SK-N-SH treated with all-trans-retinoic acid at 6 μM for 48 hours (cell line): ENCODE data around the gene TULP1.

Experiments
- ATAC-seq: fragments of 200-7000 bp; cut with Tn5 transposase; 3 replicates; pipeline ENCODE4 v1.9.1; 2020; ENCODE audit warnings: mild to moderate bottlenecking, moderate library complexity
- ARNTL ChIP-seq: fragments of 450-650 bp; formaldehyde crosslinking; IDR thresholded peaks from 2 replicates; pipeline ENCODE4 v1.5.0; 2020; ENCODE audit warnings: low read depth, mild to moderate bottlenecking, moderate library complexity, borderline replicate concordance
- BACH2 ChIP-seq: fragments of 250-450 bp; sonication (Bioruptor Pico); IDR thresholded peaks from 2 replicates; pipeline ENCODE4 v1.9.0; 2021; ENCODE audit warnings: mild to moderate bottlenecking, borderline replicate concordance
- CSRNP3 ChIP-seq: fragments of 250-450 bp; sonication (Bioruptor Pico); IDR thresholded peaks from 2 replicates; pipeline ENCODE4 v1.5.1; 2021; ENCODE audit warnings: mild to moderate bottlenecking, moderate library complexity
- GLIS3 ChIP-seq: fragments of 250-450 bp; sonication (Bioruptor Pico); IDR thresholded peaks from 2 replicates; pipeline ENCODE4 v1.5.0; 2020; ENCODE audit warnings: mild to moderate bottlenecking, moderate library complexity
- OSR1 ChIP-seq: fragments of 250-450 bp; sonication (Bioruptor Pico); IDR thresholded peaks from 2 replicates; pipeline ENCODE4 v1.8.0; 2022; ENCODE audit warnings: moderate library complexity, mild to moderate bottlenecking, inconsistent platforms
- PATZ1 ChIP-seq: fragments of 250-450 bp; sonication (Bioruptor Pico); IDR thresholded peaks from 2 replicates; pipeline ENCODE4 v1.8.0; 2020; ENCODE audit warnings: mild to moderate bottlenecking, moderate library complexity, borderline replicate concordance
- POU6F1 ChIP-seq: fragments of 250-450 bp; sonication (Bioruptor Pico); IDR thresholded peaks from 2 replicates; pipeline ENCODE4 v1.8.0; 2021; ENCODE audit warnings: low read depth, mild to moderate bottlenecking, moderate library complexity, borderline replicate concordance
- PPARA ChIP-seq: fragments of 250-450 bp; sonication (Bioruptor Pico); IDR thresholded peaks from 2 replicates; pipeline ENCODE4 v1.5.0; 2020; ENCODE audit warnings: mild to moderate bottlenecking, borderline replicate concordance
- SNAI2 ChIP-seq: fragments of 250-450 bp; sonication (Bioruptor Pico); IDR thresholded peaks from 2 replicates; pipeline ENCODE4 v1.5.0; 2020; ENCODE audit warnings: mild to moderate bottlenecking, moderate library complexity
- TCF4 ChIP-seq: fragments of 250-450 bp; sonication (Bioruptor Pico); IDR thresholded peaks from 2 replicates; pipeline ENCODE4 v1.8.0; 2021; ENCODE audit warnings: mild to moderate bottlenecking, moderate library complexity, borderline replicate concordance
- TOX ChIP-seq: fragments of 250-450 bp; sonication (Bioruptor Pico); IDR thresholded peaks from 2 replicates; pipeline ENCODE4 v1.8.0; 2021; ENCODE audit warnings: mild to moderate bottlenecking, moderate library complexity, borderline replicate concordance
- ZC3H10 ChIP-seq: fragments of 250-450 bp; sonication (Bioruptor Pico); IDR thresholded peaks from 2 replicates; pipeline ENCODE4 v1.5.1; 2021; ENCODE audit warnings: mild to moderate bottlenecking, moderate library complexity
- ZFP3 ChIP-seq: fragments of 250-450 bp; sonication (Bioruptor Pico); IDR thresholded peaks from 2 replicates; pipeline ENCODE4 v1.5.0; 2020; ENCODE audit warnings: mild to moderate bottlenecking, moderate library complexity
- ZNF565 ChIP-seq: fragments of 450-650 bp; formaldehyde crosslinking; conservative IDR thresholded peaks from 2 replicates; pipeline ENCODE4 v1.5.0; 2020; ENCODE audit warnings: low read depth, mild to moderate bottlenecking, moderate library complexity
- ZNF70 ChIP-seq: fragments of 450-650 bp; formaldehyde crosslinking; IDR thresholded peaks from 2 replicates; pipeline ENCODE4 v1.5.0; 2020; ENCODE audit warnings: mild to moderate bottlenecking, moderate library complexity
- ZNF8 ChIP-seq: fragments of 450-650 bp; formaldehyde crosslinking; IDR thresholded peaks from 2 replicates; pipeline ENCODE4 v1.5.0; 2020; ENCODE audit warnings: mild to moderate bottlenecking, moderate library complexity
- TF ChIP-seq, protein P1 (sequence below): fragments of 250-450 bp; sonication (Bioruptor Pico); IDR thresholded peaks from 2 replicates; pipeline ENCODE4 v1.5.1; 2020; ENCODE audit warnings: low read depth, mild to moderate bottlenecking, moderate library complexity
- TF ChIP-seq, protein P2 (sequence below): fragments of 250-450 bp; sonication (Bioruptor Pico); IDR thresholded peaks from 2 replicates; pipeline ENCODE4 v1.5.0; 2020; ENCODE audit warnings: mild to moderate bottlenecking, moderate library complexity

TULP1 gene

DNA sequence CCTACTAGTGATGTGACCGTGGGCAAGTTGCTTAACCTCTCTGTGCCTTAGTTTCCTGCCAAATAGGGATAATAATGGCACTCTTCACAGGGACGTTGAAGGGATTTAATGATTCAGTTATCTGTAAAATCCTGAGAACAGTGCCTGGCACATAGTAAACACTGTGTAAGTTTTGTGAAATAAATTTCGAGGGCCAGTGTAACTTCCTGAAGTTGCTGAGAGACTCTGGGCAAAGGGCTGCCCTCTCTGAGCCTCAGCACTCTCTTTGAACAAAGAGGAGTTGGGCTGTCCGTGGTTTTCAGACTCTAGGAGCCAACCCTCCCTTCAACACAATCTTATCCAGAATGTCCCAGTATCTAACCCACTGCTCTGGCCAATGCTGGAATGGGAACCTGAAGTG lies 13.3 kb downstream of the TULP1 start:
- no peak for TF ChIP-seq BACH2 (CRISPR knock-in tag)
- TF ChIP-seq, protein P1, sequence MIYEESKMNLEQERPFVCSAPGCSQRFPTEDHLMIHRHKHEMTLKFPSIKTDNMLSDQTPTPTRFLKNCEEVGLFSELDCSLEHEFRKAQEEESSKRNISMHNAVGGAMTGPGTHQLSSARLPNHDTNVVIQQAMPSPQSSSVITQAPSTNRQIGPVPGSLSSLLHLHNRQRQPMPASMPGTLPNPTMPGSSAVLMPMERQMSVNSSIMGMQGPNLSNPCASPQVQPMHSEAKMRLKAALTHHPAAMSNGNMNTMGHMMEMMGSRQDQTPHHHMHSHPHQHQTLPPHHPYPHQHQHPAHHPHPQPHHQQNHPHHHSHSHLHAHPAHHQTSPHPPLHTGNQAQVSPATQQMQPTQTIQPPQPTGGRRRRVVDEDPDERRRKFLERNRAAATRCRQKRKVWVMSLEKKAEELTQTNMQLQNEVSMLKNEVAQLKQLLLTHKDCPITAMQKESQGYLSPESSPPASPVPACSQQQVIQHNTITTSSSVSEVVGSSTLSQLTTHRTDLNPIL (CRISPR knock-in tag) = no peak
- TF ChIP-seq, all 23 proteins: peak for 0
- ATAC-seq = no peak

DNA sequence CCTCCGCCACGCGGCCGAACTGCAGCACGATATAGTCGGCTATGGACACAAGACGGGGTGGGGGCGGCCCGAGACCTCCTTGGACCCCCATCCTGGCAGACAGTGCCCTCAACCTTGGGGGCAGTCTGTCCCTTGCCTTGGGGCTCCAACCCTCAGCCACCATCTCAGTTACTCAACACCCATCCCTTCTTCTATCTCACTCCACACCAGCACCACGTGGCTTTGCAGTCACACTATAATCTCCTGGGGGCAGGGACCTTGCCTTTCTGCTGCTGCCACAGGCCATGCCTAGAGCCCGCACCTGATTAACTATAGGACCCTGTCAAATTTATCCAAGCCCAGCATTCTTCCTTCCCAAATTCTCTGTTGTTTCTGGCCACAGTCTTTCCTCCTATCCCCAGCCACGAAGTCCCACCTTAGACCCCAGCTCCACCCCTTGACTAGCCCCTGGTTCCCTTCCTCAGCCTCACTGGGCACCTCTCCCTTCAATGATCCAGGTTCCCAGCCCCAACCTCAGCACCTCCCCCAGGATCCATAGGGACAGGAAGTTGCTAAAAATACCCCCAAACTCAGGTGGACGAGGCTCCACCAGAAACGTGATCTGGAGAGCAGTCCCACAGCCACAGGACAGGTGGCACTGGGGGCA lies 14.2 kb downstream of the TULP1 start:
- no peak for ATAC-seq
- TF ChIP-seq POU6F1 (CRISPR knock-in tag) = no peak
- no peak for TF ChIP-seq ZNF565
- TF ChIP-seq TCF4 (CRISPR knock-in tag) = no peak
- TF ChIP-seq, protein P1 (CRISPR knock-in tag) = no peak
- TF ChIP-seq ZFP3 (CRISPR knock-in tag) = no peak
- no peak for TF ChIP-seq ARNTL
- no peak for TF ChIP-seq GLIS3 (CRISPR knock-in tag)
- TF ChIP-seq SNAI2 (CRISPR knock-in tag) = no peak
- no peak for TF ChIP-seq ZNF70 (CRISPR knock-in tag)
- no peak for TF ChIP-seq OSR1 (CRISPR knock-in tag)
- no peak for TF ChIP-seq BACH2 (CRISPR knock-in tag)
- TF ChIP-seq ZNF8 (CRISPR knock-in tag) = no peak
- TF ChIP-seq PPARA (CRISPR knock-in tag) = no peak
- no peak for TF ChIP-seq ZC3H10
- TF ChIP-seq PATZ1 = no peak
- TF ChIP-seq CSRNP3 (CRISPR knock-in tag) = no peak
- TF ChIP-seq, protein P2, sequence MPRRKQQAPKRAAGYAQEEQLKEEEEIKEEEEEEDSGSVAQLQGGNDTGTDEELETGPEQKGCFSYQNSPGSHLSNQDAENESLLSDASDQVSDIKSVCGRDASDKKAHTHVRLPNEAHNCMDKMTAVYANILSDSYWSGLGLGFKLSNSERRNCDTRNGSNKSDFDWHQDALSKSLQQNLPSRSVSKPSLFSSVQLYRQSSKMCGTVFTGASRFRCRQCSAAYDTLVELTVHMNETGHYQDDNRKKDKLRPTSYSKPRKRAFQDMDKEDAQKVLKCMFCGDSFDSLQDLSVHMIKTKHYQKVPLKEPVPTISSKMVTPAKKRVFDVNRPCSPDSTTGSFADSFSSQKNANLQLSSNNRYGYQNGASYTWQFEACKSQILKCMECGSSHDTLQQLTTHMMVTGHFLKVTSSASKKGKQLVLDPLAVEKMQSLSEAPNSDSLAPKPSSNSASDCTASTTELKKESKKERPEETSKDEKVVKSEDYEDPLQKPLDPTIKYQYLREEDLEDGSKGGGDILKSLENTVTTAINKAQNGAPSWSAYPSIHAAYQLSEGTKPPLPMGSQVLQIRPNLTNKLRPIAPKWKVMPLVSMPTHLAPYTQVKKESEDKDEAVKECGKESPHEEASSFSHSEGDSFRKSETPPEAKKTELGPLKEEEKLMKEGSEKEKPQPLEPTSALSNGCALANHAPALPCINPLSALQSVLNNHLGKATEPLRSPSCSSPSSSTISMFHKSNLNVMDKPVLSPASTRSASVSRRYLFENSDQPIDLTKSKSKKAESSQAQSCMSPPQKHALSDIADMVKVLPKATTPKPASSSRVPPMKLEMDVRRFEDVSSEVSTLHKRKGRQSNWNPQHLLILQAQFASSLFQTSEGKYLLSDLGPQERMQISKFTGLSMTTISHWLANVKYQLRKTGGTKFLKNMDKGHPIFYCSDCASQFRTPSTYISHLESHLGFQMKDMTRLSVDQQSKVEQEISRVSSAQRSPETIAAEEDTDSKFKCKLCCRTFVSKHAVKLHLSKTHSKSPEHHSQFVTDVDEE = no peak
- TF ChIP-seq TOX (CRISPR knock-in tag) = no peak
- TF ChIP-seq, all 23 proteins: peak for 0
